ENCODE data around the gene ADCY7. TPM values are rescaled to one million over a fixed set of nuclear protein-coding genes. Genes with fewer than 3 reads are reported as not detected.

The ADCY7 gene
- total RNA-seq, 1 donor from 2014 or later = 36.2 TPM

DNA sequence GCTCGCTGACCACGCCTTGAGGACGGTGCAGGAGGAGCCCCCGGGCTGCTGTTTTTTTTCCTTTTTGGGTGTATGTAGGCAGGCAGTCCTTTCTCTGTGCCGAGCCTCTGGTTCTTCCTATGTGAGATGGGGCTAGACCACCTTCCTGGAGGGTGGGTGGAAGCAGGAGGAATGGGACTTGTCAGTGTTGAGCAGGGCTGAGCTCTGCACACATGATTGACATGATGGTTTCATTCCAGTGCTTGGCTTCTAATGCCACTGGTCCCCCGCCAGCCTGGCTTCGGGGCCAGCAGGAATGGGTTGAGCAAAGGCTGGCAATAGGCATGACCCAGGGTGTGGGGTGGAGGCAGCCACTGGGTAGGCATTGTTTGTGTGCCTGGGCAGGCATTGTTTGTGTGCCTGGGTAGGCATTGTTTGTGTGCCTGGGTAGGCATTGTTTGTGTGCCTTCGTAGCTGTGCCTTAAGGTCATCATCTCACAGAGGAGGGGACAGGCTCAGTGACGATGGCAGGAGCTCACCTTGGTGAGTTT lies 14.2 kb upstream of the ADCY7 start:
- H3K4me3 ChIP-seq (ENCODE audit: low read depth, low read length) = no peak overlapping the region
- no peaks in the 10 kb centered on the region for H3K27me3 ChIP-seq (ENCODE audit: control insufficient read depth, insufficient read depth, low read length)
- H3K36me3 ChIP-seq (ENCODE audit: control insufficient read depth, insufficient read depth, low read length) = no peaks in the 10 kb centered on the region

DNA sequence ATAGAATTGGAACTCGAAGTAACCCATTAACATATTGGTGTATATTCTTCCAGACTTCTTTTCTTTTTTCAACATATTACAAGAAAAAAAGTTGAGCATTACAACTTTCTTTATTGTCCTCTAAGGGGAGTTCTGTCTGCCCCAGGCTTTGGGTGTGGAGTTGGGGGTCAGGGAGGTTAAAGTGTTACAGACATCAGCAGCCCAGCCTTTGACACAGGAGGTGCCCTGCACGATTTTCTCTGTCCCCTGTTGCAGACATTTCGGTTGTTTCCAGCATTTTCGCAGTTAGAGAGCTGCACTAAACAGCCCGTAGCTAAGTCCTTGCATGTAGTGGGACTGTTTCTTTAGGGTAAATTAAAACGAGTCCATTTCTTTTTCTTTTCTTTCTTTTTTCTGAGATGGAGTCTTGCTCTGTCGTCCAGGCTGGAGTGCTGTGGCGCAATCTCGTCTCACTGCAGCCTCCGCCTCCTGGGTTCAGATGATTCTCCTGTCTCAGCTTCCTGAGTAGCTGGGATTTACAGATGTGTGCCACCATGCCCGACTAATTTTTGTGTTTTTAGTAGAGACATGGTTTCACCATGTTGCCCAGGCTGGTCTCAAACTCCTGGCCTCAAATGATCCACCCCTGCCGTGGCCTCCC lies 13.4 kb upstream of the ADCY7 start:
- H3K27me3 ChIP-seq (ENCODE audit: control insufficient read depth, insufficient read depth, low read length) = no peaks in the 10 kb centered on the region

More for the DNA sequence above, 14.2 kb upstream of the ADCY7 start:
- no peak for DNase-seq (ENCODE audit: low read depth)
- TF ChIP-seq, protein P1, sequence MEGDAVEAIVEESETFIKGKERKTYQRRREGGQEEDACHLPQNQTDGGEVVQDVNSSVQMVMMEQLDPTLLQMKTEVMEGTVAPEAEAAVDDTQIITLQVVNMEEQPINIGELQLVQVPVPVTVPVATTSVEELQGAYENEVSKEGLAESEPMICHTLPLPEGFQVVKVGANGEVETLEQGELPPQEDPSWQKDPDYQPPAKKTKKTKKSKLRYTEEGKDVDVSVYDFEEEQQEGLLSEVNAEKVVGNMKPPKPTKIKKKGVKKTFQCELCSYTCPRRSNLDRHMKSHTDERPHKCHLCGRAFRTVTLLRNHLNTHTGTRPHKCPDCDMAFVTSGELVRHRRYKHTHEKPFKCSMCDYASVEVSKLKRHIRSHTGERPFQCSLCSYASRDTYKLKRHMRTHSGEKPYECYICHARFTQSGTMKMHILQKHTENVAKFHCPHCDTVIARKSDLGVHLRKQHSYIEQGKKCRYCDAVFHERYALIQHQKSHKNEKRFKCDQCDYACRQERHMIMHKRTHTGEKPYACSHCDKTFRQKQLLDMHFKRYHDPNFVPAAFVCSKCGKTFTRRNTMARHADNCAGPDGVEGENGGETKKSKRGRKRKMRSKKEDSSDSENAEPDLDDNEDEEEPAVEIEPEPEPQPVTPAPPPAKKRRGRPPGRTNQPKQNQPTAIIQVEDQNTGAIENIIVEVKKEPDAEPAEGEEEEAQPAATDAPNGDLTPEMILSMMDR (IDR thresholded peaks at IDR 0.05; ENCODE audit: insufficient read depth, low read length, poor library complexity, severe bottlenecking) = no peak

DNA sequence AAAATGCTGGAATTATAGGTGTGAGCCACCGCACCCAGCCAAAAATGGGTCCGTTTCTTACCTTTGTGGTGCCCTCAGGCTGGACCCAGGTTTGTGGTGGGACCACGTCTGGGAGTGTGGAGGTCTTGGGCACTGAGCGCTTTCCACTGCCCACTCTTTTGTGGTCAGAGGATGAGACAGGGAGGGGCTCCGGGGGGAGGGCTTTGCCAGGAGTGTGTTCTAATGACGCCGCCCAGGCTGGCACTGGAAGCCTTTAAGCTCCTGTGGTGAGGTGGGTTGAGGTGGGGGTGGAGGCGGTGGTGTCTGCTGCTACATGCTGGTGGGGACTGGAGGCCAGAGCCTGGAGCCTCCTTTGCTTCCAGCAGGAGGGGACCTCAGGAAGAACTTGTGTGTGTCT lies 12.8 kb upstream of the ADCY7 start:
- TF ChIP-seq, protein P1 (IDR thresholded peaks at IDR 0.05; ENCODE audit: insufficient read depth, low read length, poor library complexity, severe bottlenecking) = no peak
- Histone ChIP-seq H3K4me3 (ENCODE audit: low read depth, low read length) (no peak overlapping the region), H3K27me3 (ENCODE audit: control insufficient read depth, insufficient read depth, low read length) (no peaks in the 10 kb centered on the region), H3K36me3 (ENCODE audit: control insufficient read depth, insufficient read depth, low read length) (no peaks in the 10 kb centered on the region)
- no peak for DNase-seq (ENCODE audit: low read depth)

More for the DNA sequence above, 13.4 kb upstream of the ADCY7 start:
- TF ChIP-seq, protein P1 (IDR thresholded peaks at IDR 0.05; ENCODE audit: insufficient read depth, low read length, poor library complexity, severe bottlenecking) = no peak
- no peak overlapping the region for H3K4me3 ChIP-seq (ENCODE audit: low read depth, low read length)
- no peak for DNase-seq (ENCODE audit: low read depth)
- no peaks in the 10 kb centered on the region for H3K36me3 ChIP-seq (ENCODE audit: control insufficient read depth, insufficient read depth, low read length)

DNA sequence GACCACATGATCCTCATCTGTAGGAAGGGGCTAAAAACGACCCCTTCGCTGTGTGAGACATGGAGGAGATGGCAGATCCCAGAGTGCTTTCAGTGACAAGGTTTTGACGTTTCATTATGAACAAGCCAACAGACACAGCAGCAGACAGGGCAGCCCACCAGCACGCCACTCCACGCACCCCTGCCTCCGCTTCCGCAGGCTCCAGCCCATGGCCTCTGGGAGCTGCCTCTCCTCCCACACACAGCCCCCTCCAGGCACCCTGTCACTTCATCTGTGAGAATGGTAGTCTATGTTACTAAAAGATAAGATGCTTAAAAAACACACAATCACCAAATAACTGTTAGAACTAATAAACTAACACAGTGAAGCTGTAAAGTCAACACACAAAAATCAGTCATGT lies 12.3 kb upstream of the ADCY7 start:
- no peaks in the 10 kb centered on the region for H3K36me3 ChIP-seq (ENCODE audit: control insufficient read depth, insufficient read depth, low read length)
- H3K27me3 ChIP-seq (ENCODE audit: control insufficient read depth, insufficient read depth, low read length) = no peaks in the 10 kb centered on the region
- no peak for DNase-seq (ENCODE audit: low read depth)
- no peak overlapping the region for H3K4me3 ChIP-seq (ENCODE audit: low read depth, low read length)
- TF ChIP-seq, protein P1 (IDR thresholded peaks at IDR 0.05; ENCODE audit: insufficient read depth, low read length, poor library complexity, severe bottlenecking) = no peak

DNA sequence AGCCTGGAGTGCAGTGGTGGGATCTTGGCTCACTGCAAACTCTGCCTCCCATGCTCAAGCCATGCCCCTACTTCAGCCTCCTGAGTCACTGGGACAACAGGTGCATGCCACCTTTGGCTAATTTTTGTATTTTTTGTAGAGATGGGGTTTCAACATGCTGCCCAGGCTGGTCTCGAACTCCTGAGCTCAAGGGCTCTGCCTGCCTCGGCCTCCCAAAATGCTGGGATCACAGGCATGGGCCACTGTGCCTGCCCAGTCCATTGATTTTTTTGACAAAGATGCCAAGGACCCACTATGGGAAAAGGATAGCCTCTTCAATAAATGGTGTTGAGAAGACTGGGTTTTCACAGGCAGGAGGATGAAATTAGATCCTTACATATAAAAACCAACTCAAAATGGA lies 10.8 kb upstream of the ADCY7 start:
- no peaks in the 10 kb centered on the region for H3K27me3 ChIP-seq (ENCODE audit: control insufficient read depth, insufficient read depth, low read length)
- H3K4me3 ChIP-seq (ENCODE audit: low read depth, low read length) = no peak overlapping the region
- TF ChIP-seq, protein P1 (IDR thresholded peaks at IDR 0.05; ENCODE audit: insufficient read depth, low read length, poor library complexity, severe bottlenecking) = no peak
- no peak for DNase-seq (ENCODE audit: low read depth)
- no peaks in the 10 kb centered on the region for H3K36me3 ChIP-seq (ENCODE audit: control insufficient read depth, insufficient read depth, low read length)

DNA sequence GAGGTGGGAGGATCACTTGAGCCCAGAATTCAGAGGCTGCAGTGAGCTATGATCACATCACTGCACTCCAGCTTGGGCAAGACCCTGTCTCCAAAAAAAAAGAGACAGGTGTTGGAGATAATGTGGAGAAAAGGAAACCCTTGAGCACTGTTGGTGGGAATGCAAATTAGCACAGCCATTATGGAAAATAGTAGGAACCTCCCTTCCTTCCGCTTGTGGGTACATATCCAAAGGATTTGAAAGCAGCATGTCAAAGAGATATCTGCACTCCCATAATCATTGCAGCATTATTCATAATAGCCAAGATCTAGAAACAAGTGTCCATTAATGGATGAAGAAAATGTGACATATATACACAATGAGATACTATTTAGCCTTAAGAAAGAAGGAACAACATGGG lies 9.7 kb upstream of the ADCY7 start:
- DNase-seq (ENCODE audit: low read depth) = no peak
- TF ChIP-seq, protein P1 (IDR thresholded peaks at IDR 0.05; ENCODE audit: insufficient read depth, low read length, poor library complexity, severe bottlenecking) = no peak

More for the DNA sequence above, 9.7 kb upstream of the ADCY7 start:
- Histone ChIP-seq H3K36me3 (ENCODE audit: control insufficient read depth, insufficient read depth, low read length) (no peaks in the 10 kb centered on the region), H3K4me3 (ENCODE audit: low read depth, low read length) (no peak overlapping the region), H3K27me3 (ENCODE audit: control insufficient read depth, insufficient read depth, low read length) (no peaks in the 10 kb centered on the region)
